Measurements from ENCODE around the gene SRSF4.

SRSF4 gene

DNA sequence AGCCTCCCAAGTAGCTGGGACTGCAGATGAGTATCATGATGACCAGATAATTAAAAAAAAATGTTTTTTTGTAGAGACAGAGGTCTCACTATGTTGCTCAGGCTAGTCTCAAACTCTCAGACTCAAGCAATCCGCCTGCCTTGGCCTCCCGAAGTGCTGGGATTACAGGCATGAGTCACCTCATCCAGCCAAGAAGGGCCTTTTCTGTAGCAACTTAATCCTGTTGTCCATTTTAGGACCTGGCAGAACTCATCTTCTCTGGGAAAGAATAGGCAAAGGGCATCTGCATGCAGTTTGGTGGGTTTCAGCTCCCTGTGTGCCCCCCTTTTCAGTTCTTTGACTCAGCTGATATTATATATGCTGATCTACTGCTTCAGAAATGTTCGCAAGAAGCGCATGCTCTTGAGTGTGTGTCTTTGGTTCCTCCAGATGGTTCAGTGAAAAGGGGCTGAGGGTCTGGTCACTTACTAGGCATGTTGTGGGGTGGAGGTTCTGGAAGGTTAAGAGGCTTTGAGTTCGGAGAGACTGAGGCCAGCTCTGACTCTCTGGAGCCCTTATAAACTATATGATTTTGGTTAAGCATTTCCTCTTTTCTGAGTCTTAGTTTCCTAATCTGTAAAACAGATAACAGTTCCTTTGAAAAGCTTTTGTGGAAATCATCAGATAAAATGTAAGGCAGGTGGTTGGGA lies 19.4 kb upstream of the SRSF4 start:
- no peak for DNase-seq

DNA sequence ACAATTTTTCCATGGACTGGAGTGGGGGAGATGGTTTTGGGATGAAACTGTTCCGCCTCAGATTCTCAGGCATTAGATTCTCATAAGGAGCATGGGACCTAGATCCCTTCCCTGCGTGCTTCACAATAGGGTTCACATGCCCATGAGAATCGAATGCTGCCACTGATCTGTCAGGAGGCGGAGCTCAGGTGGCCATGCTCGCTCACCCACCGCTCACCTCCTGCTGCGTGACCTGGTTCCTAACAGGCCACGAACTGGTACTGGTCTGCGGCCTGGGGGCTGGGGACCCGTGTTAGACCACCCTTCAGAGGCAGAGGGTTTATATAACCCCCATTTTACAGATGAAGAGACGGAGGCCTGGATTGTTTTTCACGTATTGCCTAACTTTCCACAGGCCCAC lies 16.3 kb upstream of the SRSF4 start:
- DNase-seq = no peak

- DNase-seq = peak; percentile 54
Measured at GRCh38 chr1:29197590-29197924, 15.9 kb upstream of the SRSF4 start.

- no peak for DNase-seq
Measured at GRCh38 chr1:29196863-29197589, 15.3 kb upstream of the SRSF4 start.

- no peak for DNase-seq
Measured at GRCh38 chr1:29195881-29196291, 14.2 kb upstream of the SRSF4 start.

- no peak for DNase-seq
Measured at GRCh38 chr1:29193879-29194455, 12.3 kb upstream of the SRSF4 start.

GRCh38 chr1:29190718-29191117 lies 9.0 kb upstream of the SRSF4 start:
- DNase-seq = no peak

- no peak for DNase-seq
Measured at GRCh38 chr1:29186707-29187106, 5.0 kb upstream of the SRSF4 start.

GRCh38 chr1:29186252-29186651 lies 4.6 kb upstream of the SRSF4 start:
- no peak for DNase-seq

- DNase-seq = no peak
Measured at GRCh38 chr1:29183287-29183686, 1.6 kb upstream of the SRSF4 start.

DNA sequence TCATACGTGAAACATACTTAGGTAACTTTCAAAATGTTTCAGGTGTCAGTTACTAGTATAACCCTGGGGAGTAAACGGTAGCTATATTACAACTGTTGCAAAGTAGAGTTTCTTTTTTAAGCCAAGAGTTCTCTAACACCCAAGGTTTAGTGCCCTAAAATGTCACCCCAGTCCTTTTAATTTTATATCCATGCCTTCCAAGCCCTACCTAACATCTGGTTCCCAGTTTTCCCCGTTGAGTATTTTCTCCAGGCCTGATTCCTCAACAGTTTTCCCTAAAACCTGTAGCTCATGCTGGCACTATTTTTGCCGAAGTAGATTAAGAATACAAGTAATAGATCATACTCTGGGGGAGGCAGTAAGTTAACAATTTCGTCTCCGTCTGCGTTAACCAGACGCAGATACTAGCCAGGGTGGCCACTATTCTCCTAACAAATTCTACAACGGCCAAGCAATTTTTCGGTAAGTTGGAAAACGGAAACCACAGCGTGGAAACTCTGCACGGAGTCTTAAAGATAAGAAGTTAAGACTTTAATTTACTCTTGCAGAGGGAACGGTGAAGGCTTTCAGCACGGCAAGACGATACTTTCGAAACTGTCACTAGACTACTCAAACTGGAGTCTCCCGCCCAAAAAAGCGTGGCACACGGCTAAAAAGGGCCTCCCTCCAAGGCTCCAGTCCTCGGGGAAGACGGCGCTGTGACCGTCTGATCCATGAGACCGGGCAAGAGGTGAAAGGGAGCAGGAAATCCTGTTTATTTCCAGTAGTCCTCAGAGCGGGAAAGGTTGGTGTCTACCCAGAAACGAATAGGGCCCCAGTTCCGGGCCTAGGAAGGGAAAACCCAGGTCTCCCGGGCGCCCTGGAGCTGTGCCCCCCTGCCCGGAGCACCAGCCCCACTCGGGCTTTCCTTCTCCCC lies 945 bp downstream of the SRSF4 start:
- no peak for DNase-seq

GRCh38 chr1:29179641-29180184 lies 2.0 kb downstream of the SRSF4 start:
- DNase-seq = peak; percentile 29

GRCh38 chr1:29177022-29177705 lies 4.5 kb downstream of the SRSF4 start:
- no peak for DNase-seq

- DNase-seq = no peak
Measured at GRCh38 chr1:29176576-29176975, 5.1 kb downstream of the SRSF4 start.

DNA sequence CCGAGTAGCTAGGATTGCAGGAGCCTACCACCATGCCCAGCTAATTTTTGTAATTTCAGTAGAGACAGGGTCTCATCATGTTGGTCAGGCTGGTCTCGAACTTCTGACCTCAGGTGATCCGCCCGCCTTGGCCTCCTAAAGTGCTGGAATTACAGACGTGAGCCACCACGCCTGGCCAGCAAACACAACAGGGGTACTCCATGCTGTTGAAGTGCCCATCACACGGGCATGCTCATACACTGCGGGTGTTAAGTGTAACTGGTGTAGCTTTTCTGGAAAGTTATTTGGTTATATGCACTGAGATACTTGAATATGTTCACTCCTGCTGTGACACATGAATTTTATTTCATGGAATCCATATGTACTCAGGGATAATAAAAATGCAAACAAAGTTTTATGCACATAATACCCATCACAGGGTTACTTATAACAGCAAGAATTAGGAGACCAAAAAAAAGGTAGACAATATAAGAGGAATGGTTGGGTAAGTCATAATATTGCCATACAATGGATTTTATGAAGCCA lies 9.2 kb downstream of the SRSF4 start:
- DNase-seq = no peak

DNA sequence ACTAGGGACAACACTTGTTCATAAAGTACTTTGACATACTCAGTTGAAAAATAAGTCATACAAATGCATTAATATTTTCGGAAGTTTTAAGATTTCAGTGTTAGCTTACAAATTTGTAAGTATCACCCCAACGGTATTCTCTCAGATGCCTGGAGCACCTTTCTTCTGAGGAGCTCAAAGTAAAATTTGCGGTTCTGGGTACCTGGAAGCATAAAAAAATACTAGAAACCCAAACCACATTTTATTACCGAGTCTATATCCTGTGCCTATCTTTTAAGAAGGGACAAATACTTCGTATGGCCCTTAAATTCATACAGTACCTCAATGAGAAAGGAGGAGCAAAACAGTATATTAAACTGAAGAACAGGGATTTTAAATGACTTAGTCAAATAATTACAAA lies 10.2 kb downstream of the SRSF4 start:
- DNase-seq = no peak

DNA sequence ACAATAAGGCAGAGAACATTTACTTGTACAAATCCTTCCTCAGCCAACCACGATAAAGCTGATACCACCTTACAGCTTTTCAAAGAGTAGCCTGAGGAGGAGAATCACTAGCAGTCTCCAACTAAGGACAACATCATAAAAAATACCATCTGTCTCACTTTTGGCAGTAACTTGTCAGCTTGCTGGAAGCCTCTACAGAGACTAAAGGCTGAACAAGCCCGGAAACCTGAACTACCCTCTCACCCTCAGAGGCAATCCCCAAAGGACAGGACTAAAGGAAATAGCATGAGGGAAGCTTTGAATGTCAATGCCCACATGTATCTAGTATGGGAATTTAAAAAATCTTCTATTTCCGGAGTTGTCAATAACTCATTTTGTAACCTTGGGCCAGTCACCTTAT lies 10.6 kb downstream of the SRSF4 start:
- no peak for DNase-seq

GRCh38 chr1:29169976-29170375 lies 11.7 kb downstream of the SRSF4 start:
- no peak for DNase-seq

GRCh38 chr1:29167904-29168303 lies 13.8 kb downstream of the SRSF4 start:
- no peak for DNase-seq

- no peak for DNase-seq
Measured at GRCh38 chr1:29166291-29166878, 15.3 kb downstream of the SRSF4 start.

GRCh38 chr1:29164588-29164987 lies 17.1 kb downstream of the SRSF4 start:
- no peak for DNase-seq
